ENCODE measurements around the gene PATJ.

DNA sequence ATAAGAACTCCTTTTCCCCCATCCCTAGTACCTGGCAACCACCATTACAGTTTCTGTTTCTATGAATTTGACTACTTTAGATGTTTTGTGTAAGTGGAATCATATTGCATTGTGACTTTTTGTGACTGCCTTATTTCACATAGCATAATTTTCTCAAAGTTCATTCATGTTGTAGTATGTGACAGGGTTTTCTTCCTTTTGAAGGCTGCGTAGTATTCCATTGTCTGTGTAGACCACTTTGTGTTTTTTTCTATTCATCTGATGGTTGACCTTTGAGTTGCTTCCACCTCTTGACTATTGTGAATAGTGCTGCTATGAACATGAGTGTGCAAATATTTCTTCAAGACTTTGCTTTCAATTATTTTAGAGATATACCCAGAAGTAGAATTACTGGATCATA, 226.6 kb downstream of the PATJ start:
- TF ChIP-seq, protein P1, sequence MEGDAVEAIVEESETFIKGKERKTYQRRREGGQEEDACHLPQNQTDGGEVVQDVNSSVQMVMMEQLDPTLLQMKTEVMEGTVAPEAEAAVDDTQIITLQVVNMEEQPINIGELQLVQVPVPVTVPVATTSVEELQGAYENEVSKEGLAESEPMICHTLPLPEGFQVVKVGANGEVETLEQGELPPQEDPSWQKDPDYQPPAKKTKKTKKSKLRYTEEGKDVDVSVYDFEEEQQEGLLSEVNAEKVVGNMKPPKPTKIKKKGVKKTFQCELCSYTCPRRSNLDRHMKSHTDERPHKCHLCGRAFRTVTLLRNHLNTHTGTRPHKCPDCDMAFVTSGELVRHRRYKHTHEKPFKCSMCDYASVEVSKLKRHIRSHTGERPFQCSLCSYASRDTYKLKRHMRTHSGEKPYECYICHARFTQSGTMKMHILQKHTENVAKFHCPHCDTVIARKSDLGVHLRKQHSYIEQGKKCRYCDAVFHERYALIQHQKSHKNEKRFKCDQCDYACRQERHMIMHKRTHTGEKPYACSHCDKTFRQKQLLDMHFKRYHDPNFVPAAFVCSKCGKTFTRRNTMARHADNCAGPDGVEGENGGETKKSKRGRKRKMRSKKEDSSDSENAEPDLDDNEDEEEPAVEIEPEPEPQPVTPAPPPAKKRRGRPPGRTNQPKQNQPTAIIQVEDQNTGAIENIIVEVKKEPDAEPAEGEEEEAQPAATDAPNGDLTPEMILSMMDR (IDR thresholded peaks at IDR 0.05; ENCODE audit: borderline replicate concordance, extremely low read depth, low read length, poor library complexity, severe bottlenecking): no peak
- no peak for TF ChIP-seq EZH2 (IDR thresholded peaks at IDR 0.05; ENCODE audit: borderline replicate concordance, low read depth, low read length, severe bottlenecking)

Measured in DND-41 (cell line).